GM19455 (cell line): ENCODE data around the gene TM6SF1.
"Not testable (repeated sequence)": the region's sequence is repeated elsewhere in the genome, so short reads cannot be mapped to it uniquely, and the experiment has no call there.

Experiments
- ATAC-seq: cut with Tn5 transposase; IDR thresholded peaks from one replicate; pipeline ENCODE4 v1.9.1; 2021; ENCODE audit not compliant: unreplicated experiment

Gene TM6SF1

GRCh38 chr15:83106994-83107840 is at the start of gene TM6SF1:
Gene TM6SF1 (plus strand): TSS chr15:83107645. CDS start chr15:83107681, 36 bp downstream.
- ATAC-seq = peak; percentile 39

GRCh38 chr15:83057696-83058376 is 49.6 kb upstream of the TM6SF1 start:
- ATAC-seq = no peak

GRCh38 chr15:83061680-83062079 is 45.8 kb upstream of the TM6SF1 start:
- ATAC-seq = no peak

GRCh38 chr15:83062768-83063180 is 44.7 kb upstream of the TM6SF1 start:
- ATAC-seq = no peak

- no peak for ATAC-seq
Observed at GRCh38 chr15:83063551-83063950, 43.9 kb upstream of the TM6SF1 start.

GRCh38 chr15:83064859-83065258 is 42.6 kb upstream of the TM6SF1 start:
- ATAC-seq = no peak

- ATAC-seq = no peak
Observed at GRCh38 chr15:83065431-83065830, 42.0 kb upstream of the TM6SF1 start.

- ATAC-seq = no peak
Observed at GRCh38 chr15:83066034-83066733, 41.3 kb upstream of the TM6SF1 start.

GRCh38 chr15:83066734-83067637 is 40.5 kb upstream of the TM6SF1 start, which contains the start of gene BTBD1:
Gene BTBD1 (minus strand): TSS chr15:83067252. CDS start chr15:83067151, 101 bp downstream.
- peak; percentile 87 for ATAC-seq

GRCh38 chr15:83067638-83067962 is 39.8 kb upstream of the TM6SF1 start:
- no peak for ATAC-seq

GRCh38 chr15:83068054-83068453 is 39.4 kb upstream of the TM6SF1 start:
- ATAC-seq = no peak

GRCh38 chr15:83069211-83069642 is 38.2 kb upstream of the TM6SF1 start:
- not testable (repeated sequence) for ATAC-seq

- no peak for ATAC-seq
Observed at GRCh38 chr15:83077491-83078230, 29.8 kb upstream of the TM6SF1 start.

GRCh38 chr15:83078712-83079111 is 28.7 kb upstream of the TM6SF1 start:
- ATAC-seq = no peak

- no peak for ATAC-seq
Observed at GRCh38 chr15:83081256-83082014, 26.0 kb upstream of the TM6SF1 start.

GRCh38 chr15:83082730-83083386 is 24.6 kb upstream of the TM6SF1 start:
- ATAC-seq = no peak

GRCh38 chr15:83085461-83085860 is 22.0 kb upstream of the TM6SF1 start:
- ATAC-seq = not testable (repeated sequence)

- not testable (repeated sequence) for ATAC-seq
Observed at GRCh38 chr15:83085864-83086552, 21.4 kb upstream of the TM6SF1 start.
